GM21529 (cell line): Measurements from ENCODE around the gene ITGA1.
A peak's percentile ranks its signal among the peaks of the same experiment; 100 is the strongest.
"Not testable (repeated sequence)": the region's sequence is repeated elsewhere in the genome, so short reads cannot be mapped to it uniquely, and the experiment has no call there.

Experiments used
- ATAC-seq: cut with Tn5 transposase; IDR thresholded peaks from one replicate; pipeline ENCODE4 v1.9.1; 2021; ENCODE audit not compliant: unreplicated experiment

The ITGA1 gene

GRCh38 chr5:52947851-52948250 is 160.1 kb downstream of the ITGA1 start:
- no peak for ATAC-seq

GRCh38 chr5:52948418-52949076 is 160.8 kb downstream of the ITGA1 start:
- ATAC-seq: peak; percentile 100

GRCh38 chr5:52950686-52951085 is 163.0 kb downstream of the ITGA1 start:
- no peak for ATAC-seq

- ATAC-seq: no peak
These were observed 164.8 kb downstream of the ITGA1 start for GRCh38 chr5:52952483-52952882.

- ATAC-seq: no peak
These were observed 168.3 kb downstream of the ITGA1 start for GRCh38 chr5:52956014-52956413.

- peak; percentile 62 for ATAC-seq
These were observed 169.4 kb downstream of the ITGA1 start for GRCh38 chr5:52956915-52957747.

GRCh38 chr5:52961274-52961681 is 173.6 kb downstream of the ITGA1 start:
- ATAC-seq: no peak

- ATAC-seq: no peak
These were observed 175.9 kb downstream of the ITGA1 start for GRCh38 chr5:52963636-52964035.

- no peak for ATAC-seq
These were observed 176.4 kb downstream of the ITGA1 start for GRCh38 chr5:52964138-52964537.

GRCh38 chr5:52976157-52976556 is 188.4 kb downstream of the ITGA1 start:
- ATAC-seq: not testable (repeated sequence)

GRCh38 chr5:52977264-52977897 is 189.7 kb downstream of the ITGA1 start:
- ATAC-seq: no peak

- ATAC-seq: no peak
These were observed 193.8 kb downstream of the ITGA1 start for GRCh38 chr5:52981507-52981906.

GRCh38 chr5:52983731-52984636 is 196.3 kb downstream of the ITGA1 start:
- no peak for ATAC-seq

- ATAC-seq: no peak
These were observed 197.6 kb downstream of the ITGA1 start for GRCh38 chr5:52985306-52985705.

GRCh38 chr5:52987711-52988331 is 200.1 kb downstream of the ITGA1 start:
- ATAC-seq: no peak

GRCh38 chr5:52988335-52989024 is 200.8 kb downstream of the ITGA1 start:
- peak; percentile 21 for ATAC-seq

- peak; percentile 59 for ATAC-seq
These were observed 201.5 kb downstream of the ITGA1 start, which contains the start of gene ITGA2 for GRCh38 chr5:52989025-52989780. Gene ITGA2 (plus strand): TSS chr5:52989352. CDS start chr5:52989469, 117 bp downstream.

- no peak for ATAC-seq
These were observed 202.2 kb downstream of the ITGA1 start for GRCh38 chr5:52989781-52990527.
